DND-41 (cell line): Measurements from ENCODE around the gene AIFM1.

Experiments used
- ATAC-seq: fragments of 200-7000 bp; cut with Tn5 transposase; 3 replicates; pipeline ENCODE4 v1.9.1; 2021; ENCODE audit warnings: low read depth; ENCODE audit not compliant: insufficient read depth
- DNase-seq: peaks from one replicate; pipeline ENCODE4 v3.0.0-alpha.2; 2020
- H2AFZ ChIP-seq: 2 replicates; pipeline ENCODE4 v1.6.0; 2012; ENCODE audit warnings: low read depth, low read length
- H3K27ac ChIP-seq: 2 replicates; pipeline ENCODE4 v1.5.1; 2012; ENCODE audit warnings: low read length, inconsistent platforms
- H3K27me3 ChIP-seq: fragments of 200-600 bp; sonication (generic); 2 replicates; pipeline ENCODE4 v1.6.0; 2012; ENCODE audit warnings: low read length, mild to moderate bottlenecking, inconsistent platforms; ENCODE audit not compliant: insufficient read depth, poor library complexity
- H3K36me3 ChIP-seq: 2 replicates; pipeline ENCODE4 v1.5.1; 2012; ENCODE audit warnings: low read length, inconsistent platforms; ENCODE audit not compliant: insufficient read depth
- H3K4me1 ChIP-seq: 2 replicates; pipeline ENCODE4 v1.5.1; 2012; ENCODE audit warnings: mild to moderate bottlenecking, low read length; ENCODE audit not compliant: insufficient read depth
- H3K4me2 ChIP-seq: 2 replicates; pipeline ENCODE4 v1.6.0; 2012; ENCODE audit warnings: mild to moderate bottlenecking, moderate library complexity, low read length, inconsistent platforms; ENCODE audit not compliant: insufficient read depth
- H3K4me3 ChIP-seq, 2 experiments: fragments of 200-600 bp in 1 of 2; shearing (Covaris generic) in 1 of 2; 2 replicates each; pipeline ENCODE4 v1.5.1; 2012 to 2016; ENCODE audit warnings: inconsistent platforms in 2 of 2, low read length in 2 of 2, mild to moderate bottlenecking in 2 of 2, low read depth in 1 of 2, moderate library complexity in 1 of 2
- H3K79me2 ChIP-seq: 2 replicates; pipeline ENCODE4 v1.6.0; 2012; ENCODE audit warnings: low read length, inconsistent platforms; ENCODE audit not compliant: insufficient read depth
- H3K9ac ChIP-seq: 2 replicates; pipeline ENCODE4 v1.6.0; 2012; ENCODE audit warnings: low read depth, mild to moderate bottlenecking, inconsistent platforms, low read length, moderate library complexity
- H3K9me3 ChIP-seq: 2 replicates; pipeline ENCODE4 v1.5.1; 2012; ENCODE audit warnings: low read length, moderate library complexity, mild to moderate bottlenecking, inconsistent platforms; ENCODE audit not compliant: insufficient read depth, severe bottlenecking
- H4K20me1 ChIP-seq: 2 replicates; pipeline ENCODE4 v1.6.0; 2012; ENCODE audit warnings: low read length; ENCODE audit not compliant: insufficient read depth
- EZH2 ChIP-seq: IDR thresholded peaks from 3 replicates; pipeline ENCODE4 v1.6.1; 2012; ENCODE audit warnings: borderline replicate concordance, low read depth, mild to moderate bottlenecking, moderate library complexity, low read length, inconsistent platforms; ENCODE audit not compliant: severe bottlenecking
- TF ChIP-seq, protein P1 (sequence below): IDR thresholded peaks from 2 replicates; pipeline ENCODE4 v1.5.1; 2012; ENCODE audit warnings: borderline replicate concordance, low read length, moderate library complexity, mild to moderate bottlenecking; ENCODE audit not compliant: poor library complexity, severe bottlenecking; ENCODE audit errors: extremely low read depth

Gene AIFM1

DNA sequence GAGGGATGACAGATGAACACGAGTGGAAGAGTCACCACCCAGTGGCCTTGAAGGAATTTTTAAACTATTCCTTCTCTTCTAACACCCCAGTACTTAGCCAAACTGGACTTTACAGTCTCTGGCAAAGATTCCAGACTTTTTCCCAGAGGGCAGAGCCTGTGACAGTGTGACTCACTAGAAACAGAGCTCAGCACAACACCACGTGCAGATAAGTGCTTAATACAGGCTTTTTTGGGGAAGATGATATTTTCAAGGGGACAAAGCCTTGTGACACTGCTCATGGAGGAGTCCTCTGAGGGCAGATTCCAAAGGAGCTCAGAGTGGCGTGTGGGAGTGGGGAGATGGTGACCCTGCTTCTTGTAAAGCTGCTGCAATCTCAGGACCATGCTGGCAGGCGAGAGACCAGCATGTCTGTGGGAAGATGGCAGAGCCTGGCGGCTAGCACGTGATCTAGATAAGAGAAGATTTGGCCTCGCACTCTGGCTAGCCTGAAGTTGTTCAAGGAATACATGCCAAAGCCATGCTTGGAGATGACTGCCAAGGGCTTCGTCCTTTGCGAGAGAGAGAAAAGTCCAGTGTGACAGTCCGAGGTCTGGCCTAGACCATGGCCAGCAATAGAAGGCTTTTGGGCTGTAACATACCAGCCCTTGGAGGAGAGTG, 8.5 kb upstream of the AIFM1 start:
- no peak for ATAC-seq
- no peaks in the 10 kb centered on the region for H4K20me1 ChIP-seq

DNA sequence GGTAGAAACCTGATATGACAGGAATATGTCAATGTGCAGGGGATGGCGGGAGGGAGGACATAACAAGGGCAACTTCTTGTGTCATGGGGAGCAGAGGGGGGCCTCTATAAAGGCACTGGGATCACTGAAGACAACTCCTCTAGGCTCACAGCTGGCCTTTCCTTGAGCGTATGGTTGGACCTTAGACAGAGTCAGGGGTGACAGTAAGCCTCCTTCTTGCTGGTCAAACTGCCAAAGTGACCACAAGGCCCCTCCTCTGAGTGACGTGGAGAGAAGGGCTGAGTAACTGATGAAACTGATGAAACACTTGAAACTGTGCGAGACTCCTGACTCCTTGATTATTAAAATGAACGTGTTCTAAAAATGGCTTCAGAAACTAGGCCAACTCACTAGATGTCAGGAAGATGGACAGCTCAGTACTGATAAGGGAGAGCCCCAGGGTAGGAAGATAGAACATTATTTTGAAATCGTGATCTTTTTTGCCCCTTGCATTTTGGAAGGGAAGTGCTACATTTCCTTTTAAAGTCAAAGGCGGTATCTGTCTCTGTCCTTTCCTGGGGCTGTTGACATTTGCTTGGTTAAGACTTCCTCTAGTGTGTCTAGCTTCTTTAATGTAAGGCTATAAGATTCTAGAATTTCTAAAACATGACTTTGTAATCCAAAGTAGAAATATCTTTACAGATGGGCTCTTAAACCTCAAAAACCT, 7.7 kb upstream of the AIFM1 start:
- ATAC-seq (no peak), DNase-seq (peak; percentile 15)
- Histone ChIP-seq H3K27ac (peak overlapping the region; percentile 99), H3K9ac (peak overlapping the region; percentile 90), H4K20me1 (no peaks in the 10 kb centered on the region), H3K4me1 (peaks cover 46% of the 10 kb centered on the region), H3K36me3 (no peaks in the 10 kb centered on the region; the same call in 1 of the 2 replicates), H3K4me2 (peak overlapping the region; percentile 95), H3K27me3 (no peaks in the 10 kb centered on the region), H3K9me3 (no peaks in the 10 kb centered on the region), H3K79me2 (peaks cover 33% of the 10 kb centered on the region), H3K4me3 (peak overlapping the region in 1 of 2 experiments; percentile 91; a peak in 3 of 4 replicates), H2AFZ (no peak overlapping the region)
- TF ChIP-seq, protein P1, sequence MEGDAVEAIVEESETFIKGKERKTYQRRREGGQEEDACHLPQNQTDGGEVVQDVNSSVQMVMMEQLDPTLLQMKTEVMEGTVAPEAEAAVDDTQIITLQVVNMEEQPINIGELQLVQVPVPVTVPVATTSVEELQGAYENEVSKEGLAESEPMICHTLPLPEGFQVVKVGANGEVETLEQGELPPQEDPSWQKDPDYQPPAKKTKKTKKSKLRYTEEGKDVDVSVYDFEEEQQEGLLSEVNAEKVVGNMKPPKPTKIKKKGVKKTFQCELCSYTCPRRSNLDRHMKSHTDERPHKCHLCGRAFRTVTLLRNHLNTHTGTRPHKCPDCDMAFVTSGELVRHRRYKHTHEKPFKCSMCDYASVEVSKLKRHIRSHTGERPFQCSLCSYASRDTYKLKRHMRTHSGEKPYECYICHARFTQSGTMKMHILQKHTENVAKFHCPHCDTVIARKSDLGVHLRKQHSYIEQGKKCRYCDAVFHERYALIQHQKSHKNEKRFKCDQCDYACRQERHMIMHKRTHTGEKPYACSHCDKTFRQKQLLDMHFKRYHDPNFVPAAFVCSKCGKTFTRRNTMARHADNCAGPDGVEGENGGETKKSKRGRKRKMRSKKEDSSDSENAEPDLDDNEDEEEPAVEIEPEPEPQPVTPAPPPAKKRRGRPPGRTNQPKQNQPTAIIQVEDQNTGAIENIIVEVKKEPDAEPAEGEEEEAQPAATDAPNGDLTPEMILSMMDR = no peak
- no peak for TF ChIP-seq EZH2

More for the DNA sequence above, 8.5 kb upstream of the AIFM1 start:
- H3K9me3 ChIP-seq = no peaks in the 10 kb centered on the region
- no peak for DNase-seq
- H3K4me3 ChIP-seq = 0 out of 4 replicates have a peak overlapping the region, but pooled peaks of 1 of the 2 experiments have one; percentile 91
- peak overlapping the region; percentile 99; the same call in 1 of the 2 replicates for H3K27ac ChIP-seq
- peaks cover 46% of the 10 kb centered on the region for H3K4me1 ChIP-seq
- H3K36me3 ChIP-seq = no peaks in the 10 kb centered on the region; the same call in 1 of the 2 replicates
- peak overlapping the region; percentile 95 for H3K4me2 ChIP-seq
- H3K79me2 ChIP-seq = peaks cover 33% of the 10 kb centered on the region
- TF ChIP-seq, protein P1 = no peak
- no peak for TF ChIP-seq EZH2
- no peaks in the 10 kb centered on the region for H3K27me3 ChIP-seq
- peak overlapping the region; percentile 90; the same call in 1 of the 2 replicates for H3K9ac ChIP-seq
- no peak overlapping the region for H2AFZ ChIP-seq

DNA sequence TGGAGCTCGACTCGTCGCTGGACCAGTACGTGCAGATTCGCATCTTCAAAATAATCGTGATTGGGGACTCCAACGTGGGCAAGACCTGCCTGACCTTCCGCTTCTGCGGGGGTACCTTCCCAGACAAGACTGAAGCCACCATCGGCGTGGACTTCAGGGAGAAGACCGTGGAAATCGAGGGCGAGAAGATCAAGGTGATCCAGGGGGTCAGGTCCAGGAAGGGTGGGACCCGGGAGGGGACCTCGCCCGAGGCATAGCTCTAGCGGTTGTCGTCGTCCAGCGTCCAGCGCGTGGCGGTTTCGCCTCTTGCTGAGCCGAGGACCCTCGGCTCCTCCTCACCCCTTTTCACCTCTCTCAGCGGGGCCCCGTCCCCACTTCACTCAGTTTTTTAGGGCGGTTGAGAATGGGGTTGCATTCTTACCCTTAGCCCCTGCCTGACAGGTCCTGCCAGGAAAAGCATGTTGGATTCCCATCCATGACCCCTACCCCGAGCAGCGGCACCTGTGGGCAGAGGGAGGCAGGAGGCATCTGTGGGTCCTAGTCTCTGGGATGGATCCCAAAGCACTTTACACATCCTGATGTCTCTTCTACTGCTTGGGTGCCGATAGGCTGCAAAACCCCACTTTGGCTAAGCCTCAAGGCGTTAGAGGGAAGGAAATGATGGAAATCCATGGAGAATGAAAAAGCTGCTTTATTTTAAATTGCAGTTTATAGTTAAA, 6.6 kb upstream of the AIFM1 start:
- Histone ChIP-seq H4K20me1 (no peaks in the 10 kb centered on the region), H3K27ac (peak overlapping the region; percentile 99), H2AFZ (peak overlapping the region; percentile 91), H3K9me3 (no peaks in the 10 kb centered on the region), H3K4me1 (peaks cover 51% of the 10 kb centered on the region), H3K27me3 (no peaks in the 10 kb centered on the region), H3K4me3 (peak overlapping the region; percentile 75 to 91; a peak in 3 of 4 replicates), H3K9ac (peak overlapping the region; percentile 90), H3K4me2 (peak overlapping the region; percentile 95), H3K36me3 (no peaks in the 10 kb centered on the region; the same call in 1 of the 2 replicates), H3K79me2 (peaks cover 33% of the 10 kb centered on the region)
- DNase-seq (no peak), ATAC-seq (no peak)
- TF ChIP-seq, protein P1 = no peak
- no peak for TF ChIP-seq EZH2
